Measurements from ENCODE around the gene ITFG1. TPM values are rescaled to one million over a fixed set of nuclear protein-coding genes. Genes with fewer than 3 reads are reported as not detected.

Gene ITFG1
- total and polyA plus RNA-seq, 2 of the 8 experiments (the other 6 are each of a cell fraction or from before 2014, with no cell fraction given): 13.8 to 22.2 TPM

- DNase-seq (ENCODE audit: low read depth in 1 of 2, low spot score in 2 of 2) (no peak), FAIRE-seq (peak; percentile 42)
- H3K14ac ChIP-seq (ENCODE audit: insufficient read length): no peak overlapping the region
- no peak overlapping the region for H2BK20ac ChIP-seq (ENCODE audit: low read length)
- no peak overlapping the region for H2BK5ac ChIP-seq (ENCODE audit: low read depth, low read length)
- H3K23me2 ChIP-seq (ENCODE audit: low read depth, low read length): no peaks in the 10 kb centered on the region
- no peaks in the 10 kb centered on the region for H3K79me1 ChIP-seq (ENCODE audit: low read depth, low read length)
- no peak overlapping the region for H3K4me2 ChIP-seq (ENCODE audit: insufficient read depth in 1 of 2, low read depth in 2 of 2, low read length in 2 of 2)
- no peak overlapping the region for H2AFZ ChIP-seq (ENCODE audit: low read length)
- ChIA-PET POLR2A (ENCODE audit: partially characterized antibody) (interaction anchor here (0.5 kb wide), 1 partner anchor 9 kb away, joined by 3 read pairs; no protein-coding TSS in a partner anchor), CTCF (ENCODE audit: partially characterized antibody) (interaction anchor here (0.7 to 1.6 kb wide), 8 partner anchors 12 to 952 kb away, joined by 3 to 6 read pairs (median 3); partner anchors contain the start of genes ITFG1 and PHKB)
- no peak for TF ChIP-seq RXRA (IDR thresholded peaks at IDR 0.05; ENCODE audit: insufficient read depth, low read depth, low read length)
- TF ChIP-seq USF2 (IDR thresholded peaks at IDR 0.05; ENCODE audit: low read length): no peak
- TF ChIP-seq RAD21 (IDR thresholded peaks at IDR 0.05 in 1 of 2, conservative IDR thresholded peaks at IDR 0.05 in 1 of 2; ENCODE audit: low read depth in 2 of 2, low read length in 2 of 2): peak; percentile 53 to 55
- H3K79me2 ChIP-seq (ENCODE audit: control insufficient read depth in 1 of 2, insufficient read depth in 2 of 2, low read length in 2 of 2): no peaks in the 10 kb centered on the region
- no peaks in the 10 kb centered on the region for H4K20me1 ChIP-seq (replicated peaks in 1 of 2; ENCODE audit: control insufficient read depth in 1 of 2, insufficient read depth in 2 of 2, low read length in 2 of 2)
- H3K9me3 ChIP-seq (ENCODE audit: insufficient read depth in 2 of 2, low read depth in 1 of 2, low read length in 1 of 2): peaks cover 0 to 3% of the 10 kb centered on the region in 2 experiments; a peak in 2 of 4 replicates
- H3K23ac ChIP-seq (ENCODE audit: insufficient read length): no peak overlapping the region
- no peak overlapping the region for H4K91ac ChIP-seq (replicated peaks; ENCODE audit: insufficient read length, low read length)
- H4K5ac ChIP-seq (ENCODE audit: insufficient read length, low read depth, low read length): no peak overlapping the region
- no peak overlapping the region for H2BK120ac ChIP-seq (replicated peaks; ENCODE audit: low read depth, low read length)
- WGBS, 2 experiments (ENCODE audit: extremely low coverage in 1 of 2, insufficient coverage in 1 of 2, insufficient read length in 1 of 2, insufficient replicate concordance in 2 of 2, low coverage in 1 of 2, low lambda C conversion rate in 2 of 2, missing lambda C conversion rate in 1 of 2): 85% methylated on average over 4 of the region's 4 CpGs; no CpG with 5 or more reads in 1 of the 2 experiments
- H3K9ac ChIP-seq (replicated peaks in 1 of 4; ENCODE audit: extremely low read depth in 1 of 4, low read depth in 3 of 4, low read length in 3 of 4): no peak overlapping the region
- no peak overlapping the region for H3K18ac ChIP-seq (ENCODE audit: extremely low read depth, low read length)
- no peak overlapping the region for H2BK15ac ChIP-seq (ENCODE audit: low read length)
- H4K8ac ChIP-seq (ENCODE audit: extremely low read depth, insufficient read depth, low read length): no peak overlapping the region
- no peak overlapping the region for H3K4ac ChIP-seq (replicated peaks; ENCODE audit: insufficient read length, low read depth, low read length)
- no peak overlapping the region for H3K27ac ChIP-seq (ENCODE audit: low read depth, low read length)
- H2BK12ac ChIP-seq (ENCODE audit: low read depth, low read length): no peak overlapping the region
- H3K36me3 ChIP-seq (ENCODE audit: control insufficient read depth in 2 of 4, insufficient read depth in 4 of 4, low read length in 3 of 4): no peaks in the 10 kb centered on the region
- no peaks in the 10 kb centered on the region for H3K27me3 ChIP-seq (replicated peaks in 1 of 4; ENCODE audit: control insufficient read depth in 3 of 4, extremely low read depth in 1 of 4, insufficient read depth in 3 of 4, low read length in 3 of 4)
- no peak overlapping the region for H2AK5ac ChIP-seq (ENCODE audit: low read depth, low read length)
- no peak overlapping the region for H3K4me3 ChIP-seq (ENCODE audit: extremely low read depth in 1 of 4, insufficient read depth in 2 of 4, low read depth in 3 of 4, low read length in 4 of 4)
- H3K56ac ChIP-seq (replicated peaks; ENCODE audit: insufficient read length, low read depth, low read length): no peak overlapping the region
- H3K4me1 ChIP-seq (replicated peaks in 1 of 4; ENCODE audit: control insufficient read depth in 3 of 4, insufficient read depth in 4 of 4, low read length in 3 of 4): no peaks in the 10 kb centered on the region
Measured at GRCh38 chr16:47204736-47205504, 255.9 kb downstream of the ITFG1 start.

Data from H1 (cell line).